GM21526 (cell line): ENCODE data around the gene BBS9.

Source experiments
- ATAC-seq: cut with Tn5 transposase; IDR thresholded peaks from one replicate; pipeline ENCODE4 v1.9.1; 2021; ENCODE audit warnings: moderate library complexity; ENCODE audit not compliant: unreplicated experiment, low FRiP score

Gene BBS9

GRCh38 chr7:33118383-33118782 is 11.0 kb upstream of the BBS9 start:
- ATAC-seq = no peak

- ATAC-seq = no peak
Measured at GRCh38 chr7:33127085-33127484, 2.3 kb upstream of the BBS9 start.

GRCh38 chr7:33128631-33128989 is 754 bp upstream of the BBS9 start:
- no peak for ATAC-seq

GRCh38 chr7:33129806-33130153 is 416 bp downstream of the BBS9 start:
- no peak for ATAC-seq

GRCh38 chr7:33130184-33130583 is 820 bp downstream of the BBS9 start:
- ATAC-seq = no peak

- ATAC-seq = no peak
Measured at GRCh38 chr7:33137103-33137502, 7.7 kb downstream of the BBS9 start.

GRCh38 chr7:33142585-33142984 is 13.2 kb downstream of the BBS9 start:
- ATAC-seq = no peak

GRCh38 chr7:33143996-33144718 is 14.8 kb downstream of the BBS9 start:
- ATAC-seq = no peak

- no peak for ATAC-seq
Measured at GRCh38 chr7:33145156-33145555, 15.8 kb downstream of the BBS9 start.

GRCh38 chr7:33152087-33152486 is 22.7 kb downstream of the BBS9 start:
- ATAC-seq = no peak

GRCh38 chr7:33155811-33156210 is 26.4 kb downstream of the BBS9 start:
- ATAC-seq = no peak

GRCh38 chr7:33156441-33156840 is 27.1 kb downstream of the BBS9 start:
- no peak for ATAC-seq

- ATAC-seq = no peak
Measured at GRCh38 chr7:33157311-33157710, 27.9 kb downstream of the BBS9 start.

GRCh38 chr7:33157781-33158180 is 28.4 kb downstream of the BBS9 start:
- ATAC-seq = no peak

- no peak for ATAC-seq
Measured at GRCh38 chr7:33177876-33178275, 48.5 kb downstream of the BBS9 start.

- no peak for ATAC-seq
Measured at GRCh38 chr7:33179519-33179918, 50.2 kb downstream of the BBS9 start.

GRCh38 chr7:33183504-33183903 is 54.1 kb downstream of the BBS9 start:
- no peak for ATAC-seq

GRCh38 chr7:33184828-33185227 is 55.5 kb downstream of the BBS9 start:
- ATAC-seq = no peak

GRCh38 chr7:33185786-33186185 is 56.4 kb downstream of the BBS9 start:
- ATAC-seq = peak; percentile 71

- no peak for ATAC-seq
Measured at GRCh38 chr7:33186192-33186591, 56.8 kb downstream of the BBS9 start.

GRCh38 chr7:33190688-33191304 is 61.4 kb downstream of the BBS9 start:
- peak; percentile 16 for ATAC-seq

GRCh38 chr7:33191340-33191739 is 62.0 kb downstream of the BBS9 start:
- peak; percentile 82 for ATAC-seq
